GM21360 (cell line): ENCODE data around the gene EXOC8.

Source experiments
- ATAC-seq: cut with Tn5 transposase; IDR thresholded peaks from one replicate; pipeline ENCODE4 v1.9.1; 2021; ENCODE audit warnings: mild to moderate bottlenecking, moderate library complexity; ENCODE audit not compliant: unreplicated experiment

EXOC8 gene

GRCh38 chr1:231337472-231338269 is at the start of gene EXOC8:
Gene EXOC8, minus strand, starts transcription at chr1:231337852. Its CDS starts 107 bp downstream, at chr1:231337745.
- ATAC-seq = peak; percentile 74

- no peak for ATAC-seq
Observed at GRCh38 chr1:231386466-231386865, 48.8 kb upstream of the EXOC8 start.

- no peak for ATAC-seq
Observed at GRCh38 chr1:231385416-231385748, 47.7 kb upstream of the EXOC8 start.

- no peak for ATAC-seq
Observed at GRCh38 chr1:231384696-231385415, 47.2 kb upstream of the EXOC8 start.

- no peak for ATAC-seq
Observed at GRCh38 chr1:231383159-231383860, 45.7 kb upstream of the EXOC8 start.

GRCh38 chr1:231382426-231382825 is 44.8 kb upstream of the EXOC8 start:
- no peak for ATAC-seq

GRCh38 chr1:231381729-231382128 is 44.1 kb upstream of the EXOC8 start:
- no peak for ATAC-seq

GRCh38 chr1:231376875-231377549 is 39.4 kb upstream of the EXOC8 start:
- ATAC-seq = peak; percentile 60

- no peak for ATAC-seq
Observed at GRCh38 chr1:231376101-231376500, 38.4 kb upstream of the EXOC8 start.

GRCh38 chr1:231374394-231374793 is 36.7 kb upstream of the EXOC8 start:
- ATAC-seq = no peak

- ATAC-seq = no peak
Observed at GRCh38 chr1:231372501-231372900, 34.8 kb upstream of the EXOC8 start.

GRCh38 chr1:231369282-231369681 is 31.6 kb upstream of the EXOC8 start:
- no peak for ATAC-seq

GRCh38 chr1:231364192-231364591 is 26.5 kb upstream of the EXOC8 start:
- ATAC-seq = no peak

- no peak for ATAC-seq
Observed at GRCh38 chr1:231363624-231364023, 26.0 kb upstream of the EXOC8 start.

- ATAC-seq = no peak
Observed at GRCh38 chr1:231362325-231362724, 24.7 kb upstream of the EXOC8 start.

- ATAC-seq = no peak
Observed at GRCh38 chr1:231359113-231359512, 21.5 kb upstream of the EXOC8 start.

GRCh38 chr1:231357831-231358354 is 20.2 kb upstream of the EXOC8 start:
- ATAC-seq = peak; percentile 86

- peak; percentile 11 for ATAC-seq
Observed at GRCh38 chr1:231357187-231357772, 19.6 kb upstream of the EXOC8 start.

- no peak for ATAC-seq
Observed at GRCh38 chr1:231355171-231355570, 17.5 kb upstream of the EXOC8 start.

- no peak for ATAC-seq
Observed at GRCh38 chr1:231354330-231355020, 16.8 kb upstream of the EXOC8 start.
